GM19372 (cell line): ENCODE data around the gene RGS7.
"Not testable (repeated sequence)": the region's sequence is repeated elsewhere in the genome, so short reads cannot be mapped to it uniquely, and the experiment has no call there.

ENCODE experiments used
- ATAC-seq: cut with Tn5 transposase; IDR thresholded peaks from one replicate; pipeline ENCODE4 v1.9.1; 2021; ENCODE audit warnings: mild to moderate bottlenecking, low read depth, moderate library complexity; ENCODE audit not compliant: unreplicated experiment

Gene RGS7

GRCh38 chr1:241217516-241217915 is 139.5 kb downstream of the RGS7 start:
- ATAC-seq: no peak

GRCh38 chr1:241215683-241216082 is 141.3 kb downstream of the RGS7 start:
- no peak for ATAC-seq

GRCh38 chr1:241215203-241215602 is 141.8 kb downstream of the RGS7 start:
- no peak for ATAC-seq

- no peak for ATAC-seq
Observed at GRCh38 chr1:241213139-241213538, 143.9 kb downstream of the RGS7 start.

- ATAC-seq: no peak
Observed at GRCh38 chr1:241212628-241213027, 144.4 kb downstream of the RGS7 start.

GRCh38 chr1:241208910-241209379 is 148.1 kb downstream of the RGS7 start:
- ATAC-seq: no peak

GRCh38 chr1:241203817-241204216 is 153.2 kb downstream of the RGS7 start:
- no peak for ATAC-seq

- ATAC-seq: no peak
Observed at GRCh38 chr1:241202401-241202800, 154.6 kb downstream of the RGS7 start.

GRCh38 chr1:241186716-241187115 is 170.3 kb downstream of the RGS7 start:
- ATAC-seq: no peak

GRCh38 chr1:241181971-241182370 is 175.0 kb downstream of the RGS7 start:
- no peak for ATAC-seq

- no peak for ATAC-seq
Observed at GRCh38 chr1:241181471-241181870, 175.5 kb downstream of the RGS7 start.

- no peak for ATAC-seq
Observed at GRCh38 chr1:241180569-241180968, 176.4 kb downstream of the RGS7 start.

- ATAC-seq: no peak
Observed at GRCh38 chr1:241177660-241178059, 179.3 kb downstream of the RGS7 start.

- ATAC-seq: no peak
Observed at GRCh38 chr1:241172486-241172885, 184.5 kb downstream of the RGS7 start.

- ATAC-seq: no peak
Observed at GRCh38 chr1:241171991-241172390, 185.0 kb downstream of the RGS7 start.

GRCh38 chr1:241167121-241167630 is 189.8 kb downstream of the RGS7 start:
- no peak for ATAC-seq

GRCh38 chr1:241166625-241167024 is 190.4 kb downstream of the RGS7 start:
- no peak for ATAC-seq

- ATAC-seq: not testable (repeated sequence)
Observed at GRCh38 chr1:241165256-241165655, 191.7 kb downstream of the RGS7 start.

GRCh38 chr1:241163363-241163762 is 193.6 kb downstream of the RGS7 start:
- no peak for ATAC-seq

GRCh38 chr1:241161188-241161689 is 195.8 kb downstream of the RGS7 start:
- ATAC-seq: no peak

GRCh38 chr1:241157435-241157834 is 199.6 kb downstream of the RGS7 start:
- no peak for ATAC-seq

- no peak for ATAC-seq
Observed at GRCh38 chr1:241156231-241156965, 200.6 kb downstream of the RGS7 start.
